KMS-11 (cell line): Measurements from ENCODE around the gene PCK2.
A peak's percentile ranks its signal among the peaks of the same experiment; 100 is the strongest.

ENCODE experiments used
- H2AFZ ChIP-seq: fragments of 200-600 bp; sonication (generic); 2 replicates; pipeline ENCODE4 v1.6.1; 2016; ENCODE audit warnings: antibody characterized with exemption, mixed run types, low read depth
- H3K27ac ChIP-seq: fragments of 200-600 bp; sonication (generic); 2 replicates; pipeline ENCODE4 v1.6.1; 2016; ENCODE audit warnings: mild to moderate bottlenecking, mixed run types
- H3K27me3 ChIP-seq: fragments of 200-600 bp; sonication (generic); 2 replicates; pipeline ENCODE4 v1.6.1; 2017; ENCODE audit warnings: mild to moderate bottlenecking, low read depth, mixed run types, moderate library complexity; ENCODE audit not compliant: insufficient read depth
- H3K36me3 ChIP-seq: fragments of 200-600 bp; sonication (generic); 2 replicates; pipeline ENCODE4 v1.6.1; 2017; ENCODE audit warnings: mild to moderate bottlenecking, mixed run types; ENCODE audit not compliant: insufficient read depth
- H3K4me1 ChIP-seq: fragments of 200-600 bp; sonication (generic); 2 replicates; pipeline ENCODE4 v1.6.1; 2016; ENCODE audit warnings: mild to moderate bottlenecking, low read depth, mixed run types; ENCODE audit not compliant: poor library complexity, severe bottlenecking
- H3K4me2 ChIP-seq: fragments of 200-600 bp; sonication (generic); 2 replicates; pipeline ENCODE4 v1.7.0; 2016; ENCODE audit warnings: mild to moderate bottlenecking, mixed run types
- H3K4me3 ChIP-seq: fragments of 200-600 bp; sonication (generic); IDR thresholded peaks from 2 replicates; pipeline ENCODE4 v1.6.1; 2017; ENCODE audit warnings: low read depth, low read length, mixed read lengths; ENCODE audit not compliant: insufficient read depth
- H3K79me2 ChIP-seq: fragments of 200-600 bp; sonication (generic); 2 replicates; pipeline ENCODE4 v1.6.1; 2016; ENCODE audit warnings: low read depth, mixed run types; ENCODE audit not compliant: insufficient read depth
- H3K9ac ChIP-seq: fragments of 200-600 bp; sonication (generic); 2 replicates; pipeline ENCODE4 v1.6.1; 2016; ENCODE audit warnings: mild to moderate bottlenecking, mixed run types
- H4K20me1 ChIP-seq: fragments of 200-600 bp; sonication (generic); 2 replicates; pipeline ENCODE4 v1.6.1; 2016; ENCODE audit warnings: mild to moderate bottlenecking, mixed run types; ENCODE audit not compliant: insufficient read depth
- TF ChIP-seq, protein P1 (sequence below): fragments of 200-600 bp; sonication (generic); conservative IDR thresholded peaks from 2 replicates; pipeline ENCODE4 v1.6.1; 2017; ENCODE audit warnings: low read depth, mild to moderate bottlenecking, antibody characterized with exemption, low read length, moderate library complexity, mixed read lengths

Gene PCK2

DNA sequence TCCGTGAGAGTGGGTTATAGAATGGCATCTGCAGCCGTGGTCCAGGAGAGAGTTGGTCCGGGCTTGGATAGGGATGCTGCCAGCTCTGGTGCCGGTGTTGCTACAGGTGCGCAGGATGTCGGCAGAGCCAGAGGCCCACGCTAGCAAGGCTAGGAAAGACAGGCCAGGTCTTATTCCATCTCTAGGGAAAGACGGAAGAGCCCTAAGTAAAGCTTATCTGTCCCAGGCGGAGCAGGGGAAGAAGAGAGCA, 41.4 kb downstream of the PCK2 start:
- no peak overlapping the region for H3K4me3 ChIP-seq
- no peaks in the 10 kb centered on the region for H3K36me3 ChIP-seq
- TF ChIP-seq, protein P1, sequence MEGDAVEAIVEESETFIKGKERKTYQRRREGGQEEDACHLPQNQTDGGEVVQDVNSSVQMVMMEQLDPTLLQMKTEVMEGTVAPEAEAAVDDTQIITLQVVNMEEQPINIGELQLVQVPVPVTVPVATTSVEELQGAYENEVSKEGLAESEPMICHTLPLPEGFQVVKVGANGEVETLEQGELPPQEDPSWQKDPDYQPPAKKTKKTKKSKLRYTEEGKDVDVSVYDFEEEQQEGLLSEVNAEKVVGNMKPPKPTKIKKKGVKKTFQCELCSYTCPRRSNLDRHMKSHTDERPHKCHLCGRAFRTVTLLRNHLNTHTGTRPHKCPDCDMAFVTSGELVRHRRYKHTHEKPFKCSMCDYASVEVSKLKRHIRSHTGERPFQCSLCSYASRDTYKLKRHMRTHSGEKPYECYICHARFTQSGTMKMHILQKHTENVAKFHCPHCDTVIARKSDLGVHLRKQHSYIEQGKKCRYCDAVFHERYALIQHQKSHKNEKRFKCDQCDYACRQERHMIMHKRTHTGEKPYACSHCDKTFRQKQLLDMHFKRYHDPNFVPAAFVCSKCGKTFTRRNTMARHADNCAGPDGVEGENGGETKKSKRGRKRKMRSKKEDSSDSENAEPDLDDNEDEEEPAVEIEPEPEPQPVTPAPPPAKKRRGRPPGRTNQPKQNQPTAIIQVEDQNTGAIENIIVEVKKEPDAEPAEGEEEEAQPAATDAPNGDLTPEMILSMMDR, result no peak
- H3K27me3 ChIP-seq, result no peaks in the 10 kb centered on the region
- no peaks in the 10 kb centered on the region for H4K20me1 ChIP-seq
- peak overlapping the region; percentile 90; the same call in 1 of the 2 replicates for H2AFZ ChIP-seq
- H3K4me1 ChIP-seq, result peaks cover 15% of the 10 kb centered on the region
- H3K9ac ChIP-seq, result no peak overlapping the region
- peak overlapping the region; percentile 68; the same call in 1 of the 2 replicates for H3K4me2 ChIP-seq
- H3K27ac ChIP-seq, result no peak overlapping the region
- H3K79me2 ChIP-seq, result peaks cover 7% of the 10 kb centered on the region; the same call in 1 of the 2 replicates

DNA sequence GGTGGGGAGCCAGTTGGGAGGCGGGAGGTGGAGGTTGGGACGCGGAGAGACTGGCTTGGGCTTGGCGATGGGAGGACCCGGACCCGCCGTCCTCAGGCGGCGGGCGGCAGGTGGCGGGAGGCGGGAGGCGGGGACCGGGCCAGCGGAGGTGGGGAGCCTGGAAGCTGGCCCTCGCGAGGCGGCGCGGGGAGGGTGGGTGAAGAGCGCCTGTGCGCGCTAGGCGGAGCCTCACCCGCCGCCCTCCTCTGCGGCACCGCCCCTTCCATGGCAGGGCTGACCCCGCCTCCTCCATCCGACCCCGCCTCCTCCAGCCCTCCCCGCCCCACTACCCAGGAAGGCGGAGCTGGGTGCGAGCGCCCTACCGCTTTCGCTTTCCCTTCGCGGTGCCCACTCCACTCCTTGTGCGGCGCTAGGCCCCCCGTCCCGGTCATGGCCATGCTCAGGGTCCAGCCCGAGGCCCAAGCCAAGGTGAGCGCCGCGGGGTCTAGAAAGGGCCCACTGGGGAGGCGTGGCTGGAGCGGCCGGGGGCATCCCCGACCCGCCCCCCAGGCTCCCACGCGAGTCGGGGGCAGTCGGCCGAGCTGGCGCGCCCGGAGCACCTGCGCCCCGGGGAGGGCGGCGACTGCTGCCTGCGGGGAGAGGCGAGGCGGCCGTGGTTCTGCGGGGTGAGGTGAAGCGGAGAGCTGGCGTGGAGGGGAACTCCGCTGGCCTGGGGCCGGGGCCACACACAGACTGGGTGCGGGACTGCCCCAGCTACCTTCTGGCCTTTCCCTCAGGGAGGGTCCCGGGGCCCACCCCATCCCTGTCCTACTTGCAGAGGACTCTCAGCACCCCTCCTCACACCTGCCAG, 41.9 kb downstream of the PCK2 start, which contains the start of gene PSME1:
Gene PSME1, plus strand, starts transcription at position 361 of the 850 bp plus-strand sequence. Its CDS starts 69 bp downstream, at position 430.
- H3K27ac ChIP-seq, result peak within 1 kb of the TSS; percentile 39; the same call in 1 of the 2 replicates
- TF ChIP-seq, protein P1, result no peak
- peaks cover 15% of the 10 kb centered on the region for H3K4me1 ChIP-seq
- H2AFZ ChIP-seq, result peak within 1 kb of the TSS; percentile 90; the same call in 1 of the 2 replicates
- H3K9ac ChIP-seq, result peak within 1 kb of the TSS; percentile 79
- no peaks in the 10 kb centered on the region for H4K20me1 ChIP-seq
- no peaks in the 10 kb centered on the region for H3K36me3 ChIP-seq
- no peaks in the 10 kb centered on the region for H3K27me3 ChIP-seq
- H3K4me3 ChIP-seq, result no peak within 1 kb of the TSS
- H3K79me2 ChIP-seq, result peaks cover 7% of the 10 kb centered on the region; the same call in 1 of the 2 replicates
- H3K4me2 ChIP-seq, result peak within 1 kb of the TSS; percentile 68

DNA sequence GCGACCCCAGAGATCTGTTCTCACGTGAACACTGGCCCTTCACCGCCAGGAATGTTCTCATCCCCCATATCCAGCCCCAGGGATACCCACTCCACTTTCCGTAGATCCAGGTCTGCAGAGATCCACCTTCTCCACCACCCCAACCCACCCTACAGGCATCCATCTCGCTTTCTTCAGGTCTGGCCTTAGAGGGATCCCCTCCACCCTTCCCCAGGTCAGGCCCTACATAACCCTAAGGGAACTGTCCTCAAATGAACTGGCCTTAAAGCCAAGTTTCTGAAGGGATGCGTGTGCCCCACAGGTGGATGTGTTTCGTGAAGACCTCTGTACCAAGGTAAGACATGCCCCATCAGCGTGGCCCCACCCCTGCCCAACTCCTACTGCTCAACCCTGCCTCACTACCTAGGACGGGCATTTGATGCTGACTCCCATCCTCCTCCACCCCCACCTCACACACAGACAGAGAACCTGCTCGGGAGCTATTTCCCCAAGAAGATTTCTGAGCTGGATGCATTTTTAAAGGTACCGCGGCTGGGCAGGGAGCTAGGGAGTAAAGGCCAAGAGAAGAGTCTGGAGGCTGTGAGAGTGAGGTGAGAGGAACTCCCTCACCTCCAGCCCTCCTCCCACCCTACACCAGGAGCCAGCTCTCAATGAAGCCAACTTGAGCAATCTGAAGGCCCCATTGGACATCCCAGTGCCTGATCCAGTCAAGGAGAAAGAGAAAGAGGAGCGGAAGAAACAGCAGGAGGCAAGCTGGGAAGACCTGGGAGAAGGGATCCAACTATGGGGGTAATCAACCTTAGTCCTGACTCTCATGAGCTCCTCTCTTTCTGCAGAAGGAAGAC, 42.8 kb downstream of the PCK2 start:
- H3K9ac ChIP-seq, result peak overlapping the region; percentile 79; the same call in 1 of the 2 replicates
- no peak overlapping the region for H3K27ac ChIP-seq
- H2AFZ ChIP-seq, result no peak overlapping the region
- peaks cover 7% of the 10 kb centered on the region; the same call in 1 of the 2 replicates for H3K79me2 ChIP-seq
- H3K4me3 ChIP-seq, result no peak overlapping the region
- peak overlapping the region; percentile 40 for H3K4me2 ChIP-seq
- no peaks in the 10 kb centered on the region for H3K36me3 ChIP-seq
- TF ChIP-seq, protein P1, result no peak
- peaks cover 15% of the 10 kb centered on the region for H3K4me1 ChIP-seq
- H4K20me1 ChIP-seq, result no peaks in the 10 kb centered on the region
- H3K27me3 ChIP-seq, result no peaks in the 10 kb centered on the region

DNA sequence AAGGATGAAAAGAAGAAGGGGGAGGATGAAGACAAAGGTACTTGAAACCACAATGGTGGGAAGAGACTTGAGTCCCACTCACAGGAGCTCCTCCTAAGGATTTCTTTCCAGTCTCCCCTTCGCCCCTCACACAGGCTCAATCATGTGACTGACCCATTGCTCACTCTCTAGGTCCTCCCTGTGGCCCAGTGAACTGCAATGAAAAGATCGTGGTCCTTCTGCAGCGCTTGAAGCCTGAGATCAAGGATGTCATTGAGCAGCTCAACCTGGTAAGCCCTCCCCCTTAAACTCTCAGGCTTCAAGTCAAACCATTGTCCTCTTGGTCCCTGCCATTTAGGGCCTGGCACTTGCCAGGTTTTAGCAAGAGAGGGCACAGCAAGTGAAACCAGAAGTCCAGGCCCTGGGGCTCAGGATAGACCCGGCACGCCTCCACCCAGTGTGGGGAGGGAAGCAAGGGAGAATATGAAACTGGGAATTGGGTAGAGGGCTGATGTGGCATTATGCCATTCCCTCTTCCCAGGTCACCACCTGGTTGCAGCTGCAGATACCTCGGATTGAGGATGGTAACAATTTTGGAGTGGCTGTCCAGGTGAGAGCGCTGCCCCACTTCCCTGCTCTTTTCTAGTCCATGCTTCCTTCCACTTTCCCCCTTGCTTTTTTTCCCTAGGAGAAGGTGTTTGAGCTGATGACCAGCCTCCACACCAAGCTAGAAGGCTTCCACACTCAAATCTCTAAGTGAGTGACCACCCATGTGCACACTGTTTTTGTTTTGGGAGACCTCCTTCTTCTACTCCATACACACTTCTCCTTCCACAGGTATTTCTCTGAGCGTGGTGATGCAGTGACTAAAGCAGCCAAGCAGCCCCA, 43.7 kb downstream of the PCK2 start:
- H3K9ac ChIP-seq, result no peak overlapping the region
- H3K4me1 ChIP-seq, result peaks cover 17% of the 10 kb centered on the region
- H3K4me2 ChIP-seq, result peak overlapping the region; percentile 40; the same call in 1 of the 2 replicates
- H4K20me1 ChIP-seq, result no peaks in the 10 kb centered on the region
- H3K4me3 ChIP-seq, result no peak overlapping the region
- H3K27ac ChIP-seq, result no peak overlapping the region
- no peaks in the 10 kb centered on the region for H3K27me3 ChIP-seq
- TF ChIP-seq, protein P1, result no peak
- no peaks in the 10 kb centered on the region for H3K36me3 ChIP-seq
- peaks cover 7% of the 10 kb centered on the region; the same call in 1 of the 2 replicates for H3K79me2 ChIP-seq
- H2AFZ ChIP-seq, result no peak overlapping the region
